Measurements from ENCODE around the gene CNOT3. TPM values are rescaled to one million over a fixed set of nuclear protein-coding genes. Genes with fewer than 3 reads are reported as not detected.

Gene CNOT3
- total and polyA plus RNA-seq, 2 of the 13 experiments (the other 11 are each of a cell fraction or from before 2014, with no cell fraction given), result 4.3 to 5.8 TPM

GRCh38 chr19:54136864-54137698 is 481 bp upstream of the CNOT3 start (continued):
- TF ChIP-seq MXI1 (IDR thresholded peaks at IDR 0.05; ENCODE audit: borderline replicate concordance, low read depth, low read length), result peak; percentile 9; the same call in 1 of the 3 replicates
- no peak for TF ChIP-seq GMEB2 (CRISPR knock-in tag; IDR thresholded peaks at IDR 0.05; ENCODE audit: low read depth)
- 0 out of 2 replicates have a peak, but pooled peaks have one; percentile 22 for TF ChIP-seq ZBTB3 (CRISPR knock-in tag; IDR thresholded peaks at IDR 0.05; ENCODE audit: borderline replicate concordance, low read depth)
- no peak for TF ChIP-seq NFE2L2 (IDR thresholded peaks at IDR 0.05; ENCODE audit: low read length)
- no peak for TF ChIP-seq ZNF432 (CRISPR knock-in tag; IDR thresholded peaks at IDR 0.05; ENCODE audit: borderline replicate concordance)
- TF ChIP-seq PBX2 (CRISPR knock-in tag; IDR thresholded peaks at IDR 0.05), result peak; percentile 94
- peak; percentile 25; the same call in 1 of the 2 replicates for TF ChIP-seq SALL1 (CRISPR knock-in tag; IDR thresholded peaks at IDR 0.05)
- no peak for TF ChIP-seq ZMAT5 (CRISPR knock-in tag; IDR thresholded peaks at IDR 0.05; ENCODE audit: borderline replicate concordance, low read depth)
- no peak for TF ChIP-seq LBX2 (CRISPR knock-in tag; IDR thresholded peaks at IDR 0.05; ENCODE audit: borderline replicate concordance)
- no peak for TF ChIP-seq DPF2 (CRISPR knock-in tag; IDR thresholded peaks at IDR 0.05; ENCODE audit: borderline replicate concordance, low read depth)
- TF ChIP-seq ZNF614 (CRISPR knock-in tag; IDR thresholded peaks at IDR 0.05; ENCODE audit: borderline replicate concordance), result 0 out of 2 replicates have a peak, but pooled peaks have one; percentile 19
- TF ChIP-seq GTF3A (CRISPR knock-in tag; conservative IDR thresholded peaks at IDR 0.05), result no peak
- no peak for TF ChIP-seq SOX6 (IDR thresholded peaks at IDR 0.05)
- TF ChIP-seq SOX6 (CRISPR knock-in tag; IDR thresholded peaks at IDR 0.05), result no peak; the same call in none of the 2 replicates
- no peak for TF ChIP-seq PAX8 (CRISPR knock-in tag; IDR thresholded peaks at IDR 0.05; ENCODE audit: borderline replicate concordance)
- peak; percentile 73 for TF ChIP-seq CEBPZ (IDR thresholded peaks at IDR 0.05; ENCODE audit: low read length)
- no peak; the same call in 1 of the 2 replicates for TF ChIP-seq MEF2D (CRISPR knock-in tag; IDR thresholded peaks at IDR 0.05)
- TF ChIP-seq ZNF546 (CRISPR knock-in tag; conservative IDR thresholded peaks at IDR 0.05), result no peak

Measured in HepG2 (cell line).